ENCODE measurements around the gene SFXN1. TPM values are rescaled to one million over a fixed set of nuclear protein-coding genes. Genes with fewer than 3 reads are reported as not detected.

SFXN1 gene, protein sequence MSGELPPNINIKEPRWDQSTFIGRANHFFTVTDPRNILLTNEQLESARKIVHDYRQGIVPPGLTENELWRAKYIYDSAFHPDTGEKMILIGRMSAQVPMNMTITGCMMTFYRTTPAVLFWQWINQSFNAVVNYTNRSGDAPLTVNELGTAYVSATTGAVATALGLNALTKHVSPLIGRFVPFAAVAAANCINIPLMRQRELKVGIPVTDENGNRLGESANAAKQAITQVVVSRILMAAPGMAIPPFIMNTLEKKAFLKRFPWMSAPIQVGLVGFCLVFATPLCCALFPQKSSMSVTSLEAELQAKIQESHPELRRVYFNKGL
- total RNA-seq (100 to 1,000 TPM in 1 of 2 donors, 10 to 100 TPM in 1; 47.3 to 241 TPM), polyA plus RNA-seq (10 to 100 TPM; 51.0 to 56.4 TPM)

- Histone ChIP-seq H3K9ac (ENCODE audit: low read depth in 1 of 2, low read length in 2 of 2) (peak within 1 kb of the TSS; percentile 93 to 95), H3K9me3 (ENCODE audit: control insufficient read depth in 4 of 4, low read length in 3 of 4) (no peaks in the 10 kb centered on the region), H3K27ac (ENCODE audit: low read depth in 1 of 2, low read length in 2 of 2) (peak within 1 kb of the TSS; percentile 93 to 94), H3K36me3 (ENCODE audit: control insufficient read depth in 4 of 4, insufficient read depth in 3 of 4, low read depth in 1 of 4, low read length in 3 of 4) (peaks cover 0 to 2% (median 0%) of the 10 kb centered on the region in 4 donors), H3K27me3 (ENCODE audit: control insufficient read depth in 4 of 4, insufficient read depth in 4 of 4, low read length in 3 of 4) (no peaks in the 10 kb centered on the region), H3K4me1 (ENCODE audit: control insufficient read depth in 4 of 4, insufficient read depth in 4 of 4, low read length in 3 of 4) (peaks cover 23 to 65% (median 47%) of the 10 kb centered on the region in 4 donors), H3K4me3 (ENCODE audit: low read depth in 1 of 3, low read length in 3 of 3) (peak within 1 kb of the TSS; percentile 88 to 97 (median 91))
- peak; percentile 79 for DNase-seq (ENCODE audit: low spot score)
- WGBS: under 1% methylated on average over 94 of the region's 94 CpGs
- TF ChIP-seq FOXA2 (IDR thresholded peaks at IDR 0.05) (no peak), RAD21 (IDR thresholded peaks at IDR 0.05) (no peak), ATF3 (IDR thresholded peaks at IDR 0.05) (no peak), JUND (IDR thresholded peaks at IDR 0.05) (no peak), HNF4G (IDR thresholded peaks at IDR 0.05) (no peak), YY1 (IDR thresholded peaks at IDR 0.05) (peak; percentile 95), GABPA (IDR thresholded peaks at IDR 0.05 in 1 of 2, conservative IDR thresholded peaks at IDR 0.05 in 1 of 2) (peak in 1 of 2 donors; percentile 20), HNF4A (conservative IDR thresholded peaks at IDR 0.05) (peak; percentile 19 to 37), NR2F2 (IDR thresholded peaks at IDR 0.05) (no peak), FOXA1 (IDR thresholded peaks at IDR 0.05) (no peak), RXRA (IDR thresholded peaks at IDR 0.05) (no peak), SP1 (IDR thresholded peaks at IDR 0.05) (no peak)
- TF ChIP-seq, protein P1, sequence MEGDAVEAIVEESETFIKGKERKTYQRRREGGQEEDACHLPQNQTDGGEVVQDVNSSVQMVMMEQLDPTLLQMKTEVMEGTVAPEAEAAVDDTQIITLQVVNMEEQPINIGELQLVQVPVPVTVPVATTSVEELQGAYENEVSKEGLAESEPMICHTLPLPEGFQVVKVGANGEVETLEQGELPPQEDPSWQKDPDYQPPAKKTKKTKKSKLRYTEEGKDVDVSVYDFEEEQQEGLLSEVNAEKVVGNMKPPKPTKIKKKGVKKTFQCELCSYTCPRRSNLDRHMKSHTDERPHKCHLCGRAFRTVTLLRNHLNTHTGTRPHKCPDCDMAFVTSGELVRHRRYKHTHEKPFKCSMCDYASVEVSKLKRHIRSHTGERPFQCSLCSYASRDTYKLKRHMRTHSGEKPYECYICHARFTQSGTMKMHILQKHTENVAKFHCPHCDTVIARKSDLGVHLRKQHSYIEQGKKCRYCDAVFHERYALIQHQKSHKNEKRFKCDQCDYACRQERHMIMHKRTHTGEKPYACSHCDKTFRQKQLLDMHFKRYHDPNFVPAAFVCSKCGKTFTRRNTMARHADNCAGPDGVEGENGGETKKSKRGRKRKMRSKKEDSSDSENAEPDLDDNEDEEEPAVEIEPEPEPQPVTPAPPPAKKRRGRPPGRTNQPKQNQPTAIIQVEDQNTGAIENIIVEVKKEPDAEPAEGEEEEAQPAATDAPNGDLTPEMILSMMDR (IDR thresholded peaks at IDR 0.05; ENCODE audit: low read depth, low read length, missing input control): no peak
- TF ChIP-seq, protein P2, sequence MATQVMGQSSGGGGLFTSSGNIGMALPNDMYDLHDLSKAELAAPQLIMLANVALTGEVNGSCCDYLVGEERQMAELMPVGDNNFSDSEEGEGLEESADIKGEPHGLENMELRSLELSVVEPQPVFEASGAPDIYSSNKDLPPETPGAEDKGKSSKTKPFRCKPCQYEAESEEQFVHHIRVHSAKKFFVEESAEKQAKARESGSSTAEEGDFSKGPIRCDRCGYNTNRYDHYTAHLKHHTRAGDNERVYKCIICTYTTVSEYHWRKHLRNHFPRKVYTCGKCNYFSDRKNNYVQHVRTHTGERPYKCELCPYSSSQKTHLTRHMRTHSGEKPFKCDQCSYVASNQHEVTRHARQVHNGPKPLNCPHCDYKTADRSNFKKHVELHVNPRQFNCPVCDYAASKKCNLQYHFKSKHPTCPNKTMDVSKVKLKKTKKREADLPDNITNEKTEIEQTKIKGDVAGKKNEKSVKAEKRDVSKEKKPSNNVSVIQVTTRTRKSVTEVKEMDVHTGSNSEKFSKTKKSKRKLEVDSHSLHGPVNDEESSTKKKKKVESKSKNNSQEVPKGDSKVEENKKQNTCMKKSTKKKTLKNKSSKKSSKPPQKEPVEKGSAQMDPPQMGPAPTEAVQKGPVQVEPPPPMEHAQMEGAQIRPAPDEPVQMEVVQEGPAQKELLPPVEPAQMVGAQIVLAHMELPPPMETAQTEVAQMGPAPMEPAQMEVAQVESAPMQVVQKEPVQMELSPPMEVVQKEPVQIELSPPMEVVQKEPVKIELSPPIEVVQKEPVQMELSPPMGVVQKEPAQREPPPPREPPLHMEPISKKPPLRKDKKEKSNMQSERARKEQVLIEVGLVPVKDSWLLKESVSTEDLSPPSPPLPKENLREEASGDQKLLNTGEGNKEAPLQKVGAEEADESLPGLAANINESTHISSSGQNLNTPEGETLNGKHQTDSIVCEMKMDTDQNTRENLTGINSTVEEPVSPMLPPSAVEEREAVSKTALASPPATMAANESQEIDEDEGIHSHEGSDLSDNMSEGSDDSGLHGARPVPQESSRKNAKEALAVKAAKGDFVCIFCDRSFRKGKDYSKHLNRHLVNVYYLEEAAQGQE (IDR thresholded peaks at IDR 0.05): no peak
- TF ChIP-seq, protein P3, sequence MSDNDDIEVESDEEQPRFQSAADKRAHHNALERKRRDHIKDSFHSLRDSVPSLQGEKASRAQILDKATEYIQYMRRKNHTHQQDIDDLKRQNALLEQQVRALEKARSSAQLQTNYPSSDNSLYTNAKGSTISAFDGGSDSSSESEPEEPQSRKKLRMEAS (IDR thresholded peaks at IDR 0.05): no peak
These were observed at the start of gene SFXN1 for GRCh38 chr5:175478384-175479124. TSS of gene SFXN1 (plus strand) at chr5:175478560. CDS start at chr5:175492104, 13,544 bp downstream.

- 74% methylated on average over 6 of the region's 6 CpGs for WGBS
These were observed 43.6 kb upstream of the SFXN1 start for GRCh38 chr5:175434800-175435199.

More at GRCh38 chr5:175434800-175435199, 43.6 kb upstream of the SFXN1 start:
- Histone ChIP-seq H3K4me3 (ENCODE audit: low read depth in 1 of 3, low read length in 3 of 3) (no peak overlapping the region), H3K9ac (ENCODE audit: low read depth in 1 of 2, low read length in 2 of 2) (peak overlapping the region in 1 of 2 donors; percentile 27), H3K4me1 (ENCODE audit: control insufficient read depth in 4 of 4, insufficient read depth in 4 of 4, low read length in 3 of 4) (no peaks in the 10 kb centered on the region), H3K9me3 (ENCODE audit: control insufficient read depth in 4 of 4, low read length in 3 of 4) (no peaks in the 10 kb centered on the region), H3K36me3 (ENCODE audit: control insufficient read depth in 4 of 4, insufficient read depth in 3 of 4, low read depth in 1 of 4, low read length in 3 of 4) (no peaks in the 10 kb centered on the region), H3K27ac (ENCODE audit: low read depth in 1 of 2, low read length in 2 of 2) (no peak overlapping the region), H3K27me3 (ENCODE audit: control insufficient read depth in 4 of 4, insufficient read depth in 4 of 4, low read length in 3 of 4) (no peaks in the 10 kb centered on the region)
- no peak for TF ChIP-seq GABPA (IDR thresholded peaks at IDR 0.05 in 1 of 2, conservative IDR thresholded peaks at IDR 0.05 in 1 of 2)
- DNase-seq (ENCODE audit: low spot score): no peak

Measured in liver (tissue), 9 donors.